Astrocyte of the cerebellum (primary cell): ENCODE measurements around the gene MRPS16.
A peak's percentile ranks its signal among the peaks of the same experiment; 100 is the strongest.

Experiments used
- DNase-seq: peaks from one replicate; pipeline ENCODE4 v3.0.0-alpha.2; 2011; ENCODE audit warnings: low read depth
- H3K4me3 ChIP-seq: 2 replicates; pipeline ENCODE4 v1.5.1; 2011; ENCODE audit warnings: mild to moderate bottlenecking, low read depth, low read length, moderate library complexity
- CTCF ChIP-seq: IDR thresholded peaks from 2 replicates; pipeline ENCODE4 v1.5.1; 2012; ENCODE audit warnings: low read length, low read depth, moderate library complexity, mild to moderate bottlenecking; ENCODE audit errors: missing control alignments
- in situ Hi-C: cut with HindIII; loops from 2 replicates; pipeline ENCODE4 v1.10.0; 2017; ENCODE audit warnings: low sequenced_read_pairs

The MRPS16 gene

GRCh38 chr10:73229567-73229966 is 22.9 kb downstream of the MRPS16 start:
- DNase-seq: no peak
- in situ Hi-C loops: no loop called here
- no peak overlapping the region for H3K4me3 ChIP-seq
- no peak for TF ChIP-seq CTCF

DNA sequence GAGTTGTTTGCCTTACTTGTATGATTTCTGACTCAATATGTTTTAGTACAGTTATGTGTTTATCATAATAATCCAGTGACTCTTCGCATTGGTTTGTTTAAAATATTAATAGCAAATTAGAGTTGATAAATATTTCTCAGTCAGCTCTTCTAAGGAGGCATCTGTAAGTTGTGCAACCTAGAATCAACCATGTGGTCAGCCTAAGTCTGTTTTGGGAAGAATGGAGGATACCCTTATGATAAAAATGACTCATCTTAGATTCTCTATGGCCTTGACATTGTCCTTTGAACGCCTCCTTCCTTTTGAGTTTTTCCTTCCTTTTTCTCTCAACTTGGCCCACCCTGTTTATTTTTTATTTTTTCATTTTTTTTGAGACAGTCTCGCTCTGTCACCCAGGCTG is 24.2 kb downstream of the MRPS16 start:
- in situ Hi-C loops: no loop called here
- H3K4me3 ChIP-seq: no peak overlapping the region
- DNase-seq: no peak
- TF ChIP-seq CTCF: no peak

GRCh38 chr10:73226663-73227062 is 25.8 kb downstream of the MRPS16 start:
- TF ChIP-seq CTCF: no peak
- in situ Hi-C loops: no loop called here
- no peak for DNase-seq
- H3K4me3 ChIP-seq: no peak overlapping the region

- no peak overlapping the region for H3K4me3 ChIP-seq
- DNase-seq: no peak
- no peak for TF ChIP-seq CTCF
- in situ Hi-C loops: no loop called here
These were observed 26.9 kb downstream of the MRPS16 start for GRCh38 chr10:73225518-73225917.

DNA sequence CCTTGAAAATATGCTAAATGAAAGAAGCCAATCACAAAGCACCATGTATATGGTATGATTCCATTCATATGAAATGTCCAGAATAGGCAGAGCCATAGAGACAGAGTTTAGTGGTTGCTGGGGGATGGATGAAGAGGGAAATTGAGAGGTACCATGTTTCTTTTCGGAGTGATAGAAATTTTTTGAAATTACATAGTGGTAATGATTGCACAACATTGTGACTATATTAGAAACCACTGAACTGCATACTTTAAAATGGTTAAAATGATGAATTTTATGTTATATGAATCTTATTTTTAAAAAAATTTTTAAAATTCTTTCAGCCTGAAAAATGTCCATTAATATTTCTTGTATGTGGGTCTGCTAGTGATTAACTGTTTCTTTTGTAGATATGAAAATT is 31.5 kb downstream of the MRPS16 start:
- in situ Hi-C loops: no loop called here
- no peak for TF ChIP-seq CTCF
- no peak for DNase-seq
- no peak overlapping the region for H3K4me3 ChIP-seq

DNA sequence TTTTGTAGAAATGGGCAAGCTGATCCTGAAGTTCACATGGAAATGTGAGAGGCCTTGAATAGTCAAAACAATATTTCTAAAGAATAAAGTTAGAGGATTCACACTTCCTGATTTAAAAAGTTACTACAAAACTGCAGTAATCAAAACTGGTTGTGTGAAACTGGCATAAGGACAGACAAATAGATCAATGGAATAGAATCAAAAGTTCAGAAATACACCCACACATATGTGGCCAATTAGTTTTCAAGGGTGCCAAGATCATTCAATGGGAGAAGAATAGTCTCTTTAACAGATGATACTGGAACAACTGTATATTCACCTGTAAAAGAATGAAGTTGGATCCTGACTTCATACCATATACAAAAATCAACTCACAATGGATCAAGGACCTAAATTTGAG is 33.1 kb downstream of the MRPS16 start:
- no peak for DNase-seq
- H3K4me3 ChIP-seq: no peak overlapping the region
- no peak for TF ChIP-seq CTCF
- in situ Hi-C loops: no loop called here

GRCh38 chr10:73218431-73219191 is 33.8 kb downstream of the MRPS16 start:
- peak; percentile 2 for DNase-seq
- H3K4me3 ChIP-seq: no peak overlapping the region
- in situ Hi-C loops: no loop called here
- TF ChIP-seq CTCF: peak; percentile 46
